Kidney (tissue), 14 donors: ENCODE data around the gene ATP6V1G2. TPM values are rescaled to one million over a fixed set of nuclear protein-coding genes. Genes with fewer than 3 reads are reported as not detected.
A peak's percentile ranks its signal among the peaks of the same experiment; 100 is the strongest.

Experiments
- DNase-seq, 5 donors: peaks; one replicate each; pipeline ENCODE4 v3.0.0-alpha.2; 2013 to 2020
- FAIRE-seq: peaks from 2 replicates; lab custom pipeline; 2012; peaks lifted over from hg19 to GRCh38; lab: Jason Lieb, UNC
- H3K27ac ChIP-seq, 2 donors: one replicate each; pipeline ENCODE4 v1.7.0; 2013; ENCODE audit warnings: low read depth in 2 of 2, low read length in 2 of 2, inconsistent platforms in 1 of 2
- H3K27me3 ChIP-seq: one replicate; pipeline ENCODE4 v1.7.1; 2013; ENCODE audit warnings: low read length, inconsistent platforms; ENCODE audit not compliant: control insufficient read depth, insufficient read depth
- H3K36me3 ChIP-seq, 3 donors: one replicate each; pipeline versions ENCODE4 v1.7.0 to v1.7.1; 2013; ENCODE audit warnings: low read length in 3 of 3, control low read depth in 1 of 3, inconsistent platforms in 1 of 3; ENCODE audit not compliant: insufficient read depth in 3 of 3, control insufficient read depth in 2 of 3
- H3K4me1 ChIP-seq, 3 donors: one replicate each; pipeline versions ENCODE4 v1.7.0 to v1.7.1; 2013; ENCODE audit warnings: low read length in 3 of 3, inconsistent platforms in 1 of 3, low read depth in 1 of 3; ENCODE audit not compliant: control insufficient read depth in 2 of 3, insufficient read depth in 2 of 3
- H3K4me3 ChIP-seq, 3 donors: one replicate each; pipeline versions ENCODE4 v1.7.0 to v1.8.1; 2013; ENCODE audit warnings: low read length in 3 of 3, control low read depth in 1 of 3, inconsistent platforms in 1 of 3
- H3K9ac ChIP-seq, 3 donors: one replicate each; pipeline versions ENCODE4 v1.7.0 to v1.7.1; 2013; ENCODE audit warnings: low read length in 3 of 3, control low read depth in 1 of 3, inconsistent platforms in 1 of 3
- H3K9me3 ChIP-seq, 3 donors: one replicate each; pipeline versions ENCODE4 v1.7.0 to v1.7.1; 2013; ENCODE audit warnings: low read length in 3 of 3, control low read depth in 1 of 3, inconsistent platforms in 1 of 3; ENCODE audit not compliant: control insufficient read depth in 2 of 3, insufficient read depth in 1 of 3
- intact Hi-C: fragments of 100-400 bp; cut with DNase I; formaldehyde crosslinking; loops from one replicate; pipeline ENCODE4 v1.11.1; 2022
- polyA plus RNA-seq: library from polyadenylated mRNA; stranded (reverse); fragments of 350-450 nt; fragmentation: Illumina TruSeq; extraction: RNeasy Lipid Tissue Mini Kit (QIAGEN cat#74804); gene quantifications from one replicate; pipeline ENCODE4 v1.2.3, GENCODE V29; 2014; ENCODE audit warnings: low read depth, low replicate concordance; ENCODE audit not compliant: insufficient read depth
- total RNA-seq: library from RNA; stranded (reverse); fragmentation: NEBNext Ultra II Directional; extraction: Animal tissue kit (Norgen Biotek cat#: 25700); gene quantifications from one replicate; pipeline ENCODE4 v1.2.1, GENCODE V29; 2021
- TF ChIP-seq, protein P1 (sequence below): IDR thresholded peaks from 3 replicates; pipeline ENCODE4 v1.5.1; 2012; ENCODE audit warnings: mild to moderate bottlenecking, moderate library complexity, borderline replicate concordance; ENCODE audit not compliant: insufficient read depth; ENCODE audit errors: extremely low read depth
- donor health status: control.
- donor health status: control.
- donor health status: control.
- donor health status: control.
- donor health status: control.
- donor health status: DM: yes; HTN: yes; CAD: no.
- donor health status: Normal renal cell carcinoma (clear cell type).

The ATP6V1G2 gene
- total and polyA plus RNA-seq, 2 donors from 2014 or later: 1.2 to 6.0 TPM

- peak; percentile 96 to 99 (median 98) for DNase-seq
- Histone ChIP-seq H3K27ac (peak within 1 kb of the TSS; percentile 99), H3K27me3 (no peaks in the 10 kb centered on the region), H3K9me3 (no peaks in the 10 kb centered on the region), H3K36me3 (peaks cover 15 to 25% (median 15%) of the 10 kb centered on the region in 3 donors), H3K4me3 (peak within 1 kb of the TSS; percentile 98 to 100 (median 99)), H3K9ac (peak within 1 kb of the TSS; percentile 95 to 100 (median 100)), H3K4me1 (peaks cover 8 to 21% (median 21%) of the 10 kb centered on the region in 3 donors)
- no peak for FAIRE-seq
- TF ChIP-seq, protein P1, sequence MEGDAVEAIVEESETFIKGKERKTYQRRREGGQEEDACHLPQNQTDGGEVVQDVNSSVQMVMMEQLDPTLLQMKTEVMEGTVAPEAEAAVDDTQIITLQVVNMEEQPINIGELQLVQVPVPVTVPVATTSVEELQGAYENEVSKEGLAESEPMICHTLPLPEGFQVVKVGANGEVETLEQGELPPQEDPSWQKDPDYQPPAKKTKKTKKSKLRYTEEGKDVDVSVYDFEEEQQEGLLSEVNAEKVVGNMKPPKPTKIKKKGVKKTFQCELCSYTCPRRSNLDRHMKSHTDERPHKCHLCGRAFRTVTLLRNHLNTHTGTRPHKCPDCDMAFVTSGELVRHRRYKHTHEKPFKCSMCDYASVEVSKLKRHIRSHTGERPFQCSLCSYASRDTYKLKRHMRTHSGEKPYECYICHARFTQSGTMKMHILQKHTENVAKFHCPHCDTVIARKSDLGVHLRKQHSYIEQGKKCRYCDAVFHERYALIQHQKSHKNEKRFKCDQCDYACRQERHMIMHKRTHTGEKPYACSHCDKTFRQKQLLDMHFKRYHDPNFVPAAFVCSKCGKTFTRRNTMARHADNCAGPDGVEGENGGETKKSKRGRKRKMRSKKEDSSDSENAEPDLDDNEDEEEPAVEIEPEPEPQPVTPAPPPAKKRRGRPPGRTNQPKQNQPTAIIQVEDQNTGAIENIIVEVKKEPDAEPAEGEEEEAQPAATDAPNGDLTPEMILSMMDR: no peak
- intact Hi-C loops: no loop called here
These were observed 4.5 kb downstream of the ATP6V1G2 start, which contains the start of gene DDX39B for GRCh38 chr6:31541658-31542521. TSS of gene DDX39B (minus strand) at chr6:31542003. CDS start at chr6:31540532, 1,471 bp downstream.

GRCh38 chr6:31541059-31541657 lies 5.2 kb downstream of the ATP6V1G2 start:
- intact Hi-C loops: no loop called here
- H3K27me3 ChIP-seq: no peaks in the 10 kb centered on the region
- FAIRE-seq (no peak), DNase-seq (peak in 4 of 5 donors; percentile 62 to 86 (median 70))
- H3K4me1 ChIP-seq: peaks cover 8 to 21% (median 21%) of the 10 kb centered on the region in 3 donors
- peak overlapping the region; percentile 99 for H3K27ac ChIP-seq
- TF ChIP-seq, protein P1: no peak
- peak overlapping the region; percentile 98 to 100 (median 99) for H3K4me3 ChIP-seq
- no peaks in the 10 kb centered on the region for H3K9me3 ChIP-seq
- H3K9ac ChIP-seq: peak overlapping the region; percentile 95 to 100 (median 100)
- peaks cover 15 to 32% (median 21%) of the 10 kb centered on the region in 3 donors for H3K36me3 ChIP-seq

DNA sequence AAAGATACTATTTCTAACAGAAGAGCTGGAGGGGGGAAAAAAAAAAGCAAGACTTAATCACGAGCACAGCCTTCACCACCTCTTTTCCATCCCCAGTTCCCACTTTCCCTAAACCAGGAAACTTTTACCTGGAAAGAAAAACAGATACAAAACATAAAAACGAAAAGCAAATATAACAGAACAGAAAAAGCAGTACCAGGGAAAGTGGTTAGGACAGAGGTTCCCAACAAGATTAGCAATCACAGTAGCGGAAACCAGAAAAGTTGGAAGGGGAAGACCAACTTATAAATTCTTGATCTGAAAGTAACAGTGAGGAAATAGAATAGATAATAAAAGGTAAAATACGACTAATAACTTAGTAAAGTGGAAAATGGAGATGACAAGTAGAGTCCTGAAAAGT lies 5.8 kb downstream of the ATP6V1G2 start:
- H3K9ac ChIP-seq: peak overlapping the region; percentile 95 to 100 (median 100)
- intact Hi-C loops: no loop called here
- TF ChIP-seq, protein P1: no peak
- DNase-seq (no peak), FAIRE-seq (no peak)
- H3K27me3 ChIP-seq: no peaks in the 10 kb centered on the region
- no peaks in the 10 kb centered on the region for H3K9me3 ChIP-seq
- H3K27ac ChIP-seq: peak overlapping the region; percentile 99
- peaks cover 17 to 37% (median 26%) of the 10 kb centered on the region in 3 donors for H3K36me3 ChIP-seq
- H3K4me1 ChIP-seq: peaks cover 8 to 21% (median 21%) of the 10 kb centered on the region in 3 donors
- peak overlapping the region; percentile 98 to 100 (median 99) for H3K4me3 ChIP-seq
